Tibial artery (tissue), 4 donors: ENCODE results near the gene LSAMP.

ENCODE experiments used
- DNase-seq, 2 donors: peaks; one replicate each; pipeline ENCODE4 v3.0.0-alpha.2; 2019
- H3K27ac ChIP-seq, 2 donors: fragments of 200-600 bp; sonication (generic) in 1 of 2; 1 replicate in 1 of 2; 2 replicates in 1 of 2; pipeline ENCODE4 v1.5.1; 2018 to 2019; ENCODE audit warnings: mild to moderate bottlenecking in 1 of 2
- H3K27me3 ChIP-seq, 2 donors: fragments of 200-600 bp; sonication (generic) in 1 of 2; one replicate each; pipeline versions ENCODE4 v1.5.1 to v1.6.0; 2016 to 2019
- H3K36me3 ChIP-seq, 3 donors: fragments of 200-600 bp; sonication (generic) in 2 of 3; one replicate each; pipeline ENCODE4 v1.5.1; 2016 to 2019; ENCODE audit warnings: mild to moderate bottlenecking in 2 of 3
- H3K4me1 ChIP-seq, 4 donors: fragments of 200-600 bp; sonication (generic) in 2 of 4; 1 replicate in 3 of 4; 2 replicates in 1 of 4; pipeline ENCODE4 v1.5.1; 2016 to 2019
- H3K4me3 ChIP-seq, 2 donors: fragments of 200-600 bp; sonication (generic) in 1 of 2; 1 replicate in 1 of 2; 2 replicates in 1 of 2; pipeline ENCODE4 v1.5.1; 2018 to 2019; ENCODE audit warnings: mild to moderate bottlenecking in 2 of 2
- H3K9me3 ChIP-seq, 3 donors: fragments of 200-600 bp; sonication (generic) in 1 of 3; one replicate each; pipeline ENCODE4 v1.5.1; 2016 to 2019
- CTCF ChIP-seq, 2 experiments: fragments of 200-600 bp in 1 of 2; fragments of 450-650 bp in 1 of 2; IDR thresholded peaks; one replicate each; pipeline ENCODE4 v1.5.1; 2017 to 2019; ENCODE audit warnings: antibody characterized with exemption in 2 of 2, mild to moderate bottlenecking in 1 of 2, moderate library complexity in 1 of 2
- intact Hi-C: fragments of 100-400 bp; cut with DNase I; formaldehyde crosslinking; loops from one replicate; pipeline ENCODE4 v1.15.0; 2023; ENCODE audit warnings: low total_unique reads

LSAMP gene

GRCh38 chr3:116256843-116257485 lies 188.3 kb downstream of the LSAMP start:
- Histone ChIP-seq H3K4me1 (no peaks in the 10 kb centered on the region), H3K36me3 (no peaks in the 10 kb centered on the region), H3K27me3 (no peaks in the 10 kb centered on the region), H3K9me3 (no peaks in the 10 kb centered on the region), H3K4me3 (no peak overlapping the region), H3K27ac (no peak overlapping the region)
- intact Hi-C loops = no loop called here
- TF ChIP-seq CTCF (IDR thresholded peaks at IDR 0.05) = no peak
- no peak for DNase-seq

GRCh38 chr3:116254541-116254940 lies 190.7 kb downstream of the LSAMP start:
- no peak for DNase-seq
- no peaks in the 10 kb centered on the region for H3K36me3 ChIP-seq
- intact Hi-C loops = no loop called here
- H3K27me3 ChIP-seq = no peaks in the 10 kb centered on the region
- no peak for TF ChIP-seq CTCF (IDR thresholded peaks at IDR 0.05)
- no peaks in the 10 kb centered on the region for H3K9me3 ChIP-seq
- H3K27ac ChIP-seq = no peak overlapping the region
- no peak overlapping the region for H3K4me3 ChIP-seq
- H3K4me1 ChIP-seq = no peaks in the 10 kb centered on the region

- no peaks in the 10 kb centered on the region for H3K36me3 ChIP-seq
- H3K27me3 ChIP-seq = no peaks in the 10 kb centered on the region
- no peak for TF ChIP-seq CTCF (IDR thresholded peaks at IDR 0.05)
- no peaks in the 10 kb centered on the region for H3K4me1 ChIP-seq
- H3K4me3 ChIP-seq = no peak overlapping the region
- H3K9me3 ChIP-seq = no peaks in the 10 kb centered on the region
- H3K27ac ChIP-seq = no peak overlapping the region
- DNase-seq = no peak
- intact Hi-C loops = no loop called here
Observed at GRCh38 chr3:116253511-116253910, 191.8 kb downstream of the LSAMP start.

- Histone ChIP-seq H3K27me3 (no peaks in the 10 kb centered on the region), H3K4me1 (no peaks in the 10 kb centered on the region), H3K4me3 (no peak overlapping the region), H3K36me3 (no peaks in the 10 kb centered on the region), H3K9me3 (no peaks in the 10 kb centered on the region), H3K27ac (no peak overlapping the region)
- no peak for DNase-seq
- no peak for TF ChIP-seq CTCF (IDR thresholded peaks at IDR 0.05)
- intact Hi-C loops = no loop called here
Observed at GRCh38 chr3:116247605-116248004, 197.7 kb downstream of the LSAMP start.

- Histone ChIP-seq H3K9me3 (no peaks in the 10 kb centered on the region), H3K4me1 (no peaks in the 10 kb centered on the region), H3K27me3 (no peaks in the 10 kb centered on the region), H3K36me3 (no peaks in the 10 kb centered on the region), H3K4me3 (no peak overlapping the region), H3K27ac (no peak overlapping the region)
- TF ChIP-seq CTCF (IDR thresholded peaks at IDR 0.05) = no peak
- intact Hi-C loops = no loop called here
- DNase-seq = no peak
Observed at GRCh38 chr3:116246406-116246980, 198.8 kb downstream of the LSAMP start.
